Lower lobe of right lung (tissue), 2 donors: ENCODE data around the gene TMPRSS9. TPM values are rescaled to one million over a fixed set of nuclear protein-coding genes. Genes with fewer than 3 reads are reported as not detected.

Experiments used
- ATAC-seq, 2 donors: fragments of 200-7000 bp; cut with Tn5 transposase; one replicate each; pipeline ENCODE4 v1.9.1; 2020 to 2022; ENCODE audit warnings: mild to moderate bottlenecking in 2 of 2, moderate library complexity in 2 of 2
- DNase-seq: peaks from one replicate; pipeline ENCODE4 v3.0.0-alpha.2; 2020
- H3K27ac ChIP-seq: fragments of 200-600 bp; one replicate; pipeline ENCODE4 v1.8.0; 2022
- H3K27me3 ChIP-seq: fragments of 200-600 bp; one replicate; pipeline ENCODE4 v1.8.0; 2022; ENCODE audit warnings: low read depth
- H3K36me3 ChIP-seq: fragments of 200-600 bp; one replicate; pipeline ENCODE4 v1.8.0; 2022; ENCODE audit warnings: mild to moderate bottlenecking
- H3K4me1 ChIP-seq: fragments of 200-600 bp; one replicate; pipeline ENCODE4 v1.8.0; 2022
- H3K4me3 ChIP-seq: fragments of 200-600 bp; one replicate; pipeline ENCODE4 v1.8.0; 2022; ENCODE audit warnings: mild to moderate bottlenecking
- H3K9me3 ChIP-seq: fragments of 200-600 bp; one replicate; pipeline ENCODE4 v1.8.0; 2022
- intact Hi-C: fragments of 100-400 bp; cut with DNase I; formaldehyde crosslinking; loops from one replicate; pipeline ENCODE4 v1.11.0; 2022
- total RNA-seq: library from RNA; stranded (reverse); fragmentation: NEBNext Ultra II Directional; extraction: Animal tissue kit (Norgen Biotek cat#: 25700); gene quantifications from one replicate; pipeline ENCODE4 v1.2.1, GENCODE V29; 2021
- TF ChIP-seq, protein P1 (sequence below): fragments of 200-600 bp; IDR thresholded peaks from one replicate; pipeline ENCODE4 v1.8.0; 2022; ENCODE audit warnings: antibody characterized with exemption, mild to moderate bottlenecking
- donor health status: DM: no; HTN: yes; CAD: no; lungs with severe emphysema.

Gene TMPRSS9
- total RNA-seq, 1 donor from 2014 or later: not detected

- DNase-seq (no peak), ATAC-seq (no peak)
- H3K4me3 ChIP-seq: no peak overlapping the region
- no peaks in the 10 kb centered on the region for H3K36me3 ChIP-seq
- H3K27me3 ChIP-seq: peaks cover 48% of the 10 kb centered on the region
- no peaks in the 10 kb centered on the region for H3K9me3 ChIP-seq
- no peak overlapping the region for H3K27ac ChIP-seq
- TF ChIP-seq, protein P1, sequence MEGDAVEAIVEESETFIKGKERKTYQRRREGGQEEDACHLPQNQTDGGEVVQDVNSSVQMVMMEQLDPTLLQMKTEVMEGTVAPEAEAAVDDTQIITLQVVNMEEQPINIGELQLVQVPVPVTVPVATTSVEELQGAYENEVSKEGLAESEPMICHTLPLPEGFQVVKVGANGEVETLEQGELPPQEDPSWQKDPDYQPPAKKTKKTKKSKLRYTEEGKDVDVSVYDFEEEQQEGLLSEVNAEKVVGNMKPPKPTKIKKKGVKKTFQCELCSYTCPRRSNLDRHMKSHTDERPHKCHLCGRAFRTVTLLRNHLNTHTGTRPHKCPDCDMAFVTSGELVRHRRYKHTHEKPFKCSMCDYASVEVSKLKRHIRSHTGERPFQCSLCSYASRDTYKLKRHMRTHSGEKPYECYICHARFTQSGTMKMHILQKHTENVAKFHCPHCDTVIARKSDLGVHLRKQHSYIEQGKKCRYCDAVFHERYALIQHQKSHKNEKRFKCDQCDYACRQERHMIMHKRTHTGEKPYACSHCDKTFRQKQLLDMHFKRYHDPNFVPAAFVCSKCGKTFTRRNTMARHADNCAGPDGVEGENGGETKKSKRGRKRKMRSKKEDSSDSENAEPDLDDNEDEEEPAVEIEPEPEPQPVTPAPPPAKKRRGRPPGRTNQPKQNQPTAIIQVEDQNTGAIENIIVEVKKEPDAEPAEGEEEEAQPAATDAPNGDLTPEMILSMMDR: no peak
- H3K4me1 ChIP-seq: peaks cover 4% of the 10 kb centered on the region
- intact Hi-C loops: no loop called here
These were observed 3.4 kb downstream of the TMPRSS9 start for GRCh38 chr19:2363419-2363818.

- Histone ChIP-seq H3K4me1 (peaks cover 4% of the 10 kb centered on the region), H3K9me3 (no peaks in the 10 kb centered on the region), H3K27me3 (peaks cover 44% of the 10 kb centered on the region), H3K36me3 (no peaks in the 10 kb centered on the region), H3K27ac (no peak overlapping the region), H3K4me3 (no peak overlapping the region)
- TF ChIP-seq, protein P1: no peak
- intact Hi-C loops: no loop called here
- DNase-seq (no peak), ATAC-seq (no peak)
These were observed 5.3 kb downstream of the TMPRSS9 start for GRCh38 chr19:2365201-2365970.

- Histone ChIP-seq H3K36me3 (no peaks in the 10 kb centered on the region), H3K27me3 (peaks cover 8% of the 10 kb centered on the region), H3K4me3 (no peak overlapping the region), H3K9me3 (no peaks in the 10 kb centered on the region), H3K4me1 (no peaks in the 10 kb centered on the region), H3K27ac (no peak overlapping the region)
- ATAC-seq (no peak), DNase-seq (no peak)
- TF ChIP-seq, protein P1: no peak
- intact Hi-C loops: no loop called here
These were observed 11.6 kb downstream of the TMPRSS9 start for GRCh38 chr19:2371656-2372055.

DNA sequence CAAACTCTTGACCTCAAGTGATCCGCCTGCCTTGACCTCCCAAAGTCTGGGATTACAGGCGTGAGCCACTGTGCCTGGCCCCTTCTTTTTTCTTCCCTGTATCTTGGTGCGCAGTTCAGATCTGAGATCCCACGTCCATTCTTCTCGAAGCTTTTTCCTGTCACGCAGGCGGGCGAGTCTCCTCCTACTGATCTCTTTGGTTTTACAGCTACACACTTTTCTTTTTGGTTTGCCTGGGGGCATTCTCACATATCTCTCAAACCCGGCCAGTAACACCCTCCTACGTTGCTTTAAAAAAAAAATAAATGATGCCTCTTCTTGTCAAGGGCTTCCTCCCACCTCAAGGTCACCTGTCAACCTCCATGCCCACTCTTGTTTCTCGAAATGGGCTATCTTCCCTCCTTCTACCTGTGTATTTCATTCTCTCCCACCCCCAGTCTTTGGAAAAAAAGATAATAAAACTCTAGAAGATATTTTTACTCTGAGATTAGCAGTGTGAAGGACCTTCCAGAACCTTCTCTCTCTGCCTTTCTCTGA is 12.1 kb downstream of the TMPRSS9 start:
- DNase-seq (no peak), ATAC-seq (no peak)
- Histone ChIP-seq H3K27me3 (peaks cover 9% of the 10 kb centered on the region), H3K36me3 (no peaks in the 10 kb centered on the region), H3K27ac (no peak overlapping the region), H3K4me3 (no peak overlapping the region), H3K9me3 (no peaks in the 10 kb centered on the region), H3K4me1 (no peaks in the 10 kb centered on the region)
- TF ChIP-seq, protein P1: no peak
- intact Hi-C loops: no loop called here

DNA sequence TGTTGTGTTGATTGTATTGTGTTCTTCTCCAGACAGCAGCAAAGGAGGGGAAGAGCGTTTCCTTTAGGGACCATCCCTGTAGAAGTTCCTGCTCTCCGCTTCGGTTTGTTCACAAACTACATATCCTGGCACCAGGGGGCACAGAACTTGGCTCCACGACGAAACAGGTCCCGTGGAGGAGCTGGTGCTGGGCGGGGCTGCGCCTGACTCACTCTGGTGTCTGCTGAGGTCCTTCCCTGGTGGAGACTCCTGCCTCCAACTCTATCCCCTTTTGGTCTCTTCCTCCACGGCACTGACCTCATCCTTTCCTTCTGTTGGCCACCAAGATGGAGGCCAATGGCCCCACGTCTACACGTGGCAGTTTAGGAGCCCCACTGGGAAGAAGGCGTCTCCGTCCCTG is 14.7 kb downstream of the TMPRSS9 start:
- H3K27me3 ChIP-seq: peaks cover 9% of the 10 kb centered on the region
- DNase-seq: no peak
- no peak for ATAC-seq
- H3K4me1 ChIP-seq: no peaks in the 10 kb centered on the region
- intact Hi-C loops: no loop called here
- no peak overlapping the region for H3K27ac ChIP-seq
- H3K36me3 ChIP-seq: no peaks in the 10 kb centered on the region
- TF ChIP-seq, protein P1: no peak
- no peaks in the 10 kb centered on the region for H3K9me3 ChIP-seq
- no peak overlapping the region for H3K4me3 ChIP-seq
